HG03457 (cell line): ENCODE measurements around the gene INTS11.

Experiments used
- ATAC-seq: cut with Tn5 transposase; IDR thresholded peaks from one replicate; pipeline ENCODE4 v1.9.1; 2021; ENCODE audit warnings: moderate number of reproducible peaks; ENCODE audit not compliant: unreplicated experiment

The INTS11 gene

DNA sequence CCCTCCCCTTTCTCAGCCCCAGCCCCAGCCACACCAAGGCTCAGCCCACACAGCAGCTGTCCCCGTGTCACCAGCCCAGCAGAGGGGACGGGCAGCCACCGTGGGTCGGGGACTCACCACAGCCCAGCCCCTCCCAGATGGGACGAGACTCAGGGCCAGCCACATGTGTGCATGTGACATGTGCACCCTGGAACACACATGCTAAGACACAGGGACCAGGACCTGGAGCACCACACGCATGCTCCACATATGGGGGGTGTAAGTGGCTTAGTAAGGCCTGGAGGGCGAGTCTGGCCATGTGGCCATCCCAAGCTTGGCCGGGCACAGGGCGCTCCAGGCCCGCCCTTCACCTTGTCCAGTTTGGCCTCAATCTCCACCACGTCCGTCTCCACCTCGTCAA, 20.7 kb downstream of the INTS11 start:
- ATAC-seq: no peak

DNA sequence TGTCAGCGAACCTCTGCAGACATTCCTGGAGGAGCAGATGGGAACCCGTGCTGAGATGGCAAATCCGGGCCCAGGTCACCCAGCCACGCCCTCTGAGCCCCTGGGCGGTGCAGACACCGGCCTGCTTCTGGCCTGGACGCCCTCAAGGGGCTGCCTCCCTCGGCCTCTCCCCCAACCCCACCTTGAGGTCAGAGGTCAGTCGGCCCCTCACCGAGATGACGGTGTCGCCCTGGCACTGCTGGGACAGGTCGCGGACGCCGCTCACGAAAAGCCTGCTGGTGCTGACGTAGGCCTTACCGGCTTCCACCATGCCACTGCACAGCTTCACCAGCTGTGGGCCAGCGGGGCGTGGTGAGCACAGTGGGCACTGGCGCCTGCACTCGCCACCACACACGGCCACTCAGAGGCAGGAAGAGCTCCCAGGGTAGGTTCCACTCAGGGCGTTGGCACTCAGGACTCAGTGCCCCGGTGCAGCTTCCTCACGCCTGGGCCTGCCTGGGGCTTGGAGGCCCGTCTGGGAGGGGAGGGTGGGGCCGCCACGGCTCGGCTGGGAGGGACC, 21.4 kb downstream of the INTS11 start:
- no peak for ATAC-seq

- no peak for ATAC-seq
Measured at GRCh38 chr1:1302006-1302430, 22.4 kb downstream of the INTS11 start.

DNA sequence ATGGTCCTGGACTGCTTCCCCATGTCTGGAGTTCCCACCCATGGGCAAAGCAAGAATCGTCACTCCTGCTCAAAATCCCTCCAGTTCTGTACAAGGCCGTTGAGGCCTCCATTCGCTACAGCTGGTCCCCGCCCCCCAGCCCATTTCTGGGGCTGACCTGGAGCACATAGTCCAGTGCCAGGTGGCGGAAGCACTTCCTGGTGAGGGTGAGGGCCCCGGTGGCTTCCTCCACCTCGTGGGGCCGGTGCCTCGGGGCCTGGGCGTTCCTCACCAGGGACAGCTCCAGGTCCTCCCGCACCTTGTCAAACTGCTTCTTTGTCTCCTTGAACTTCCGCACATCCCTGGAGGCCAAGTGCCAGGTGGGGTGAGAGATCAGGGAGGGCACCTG, 24.1 kb downstream of the INTS11 start:
- ATAC-seq: no peak

- no peak for ATAC-seq
Measured at GRCh38 chr1:1299686-1300351, 24.6 kb downstream of the INTS11 start.

DNA sequence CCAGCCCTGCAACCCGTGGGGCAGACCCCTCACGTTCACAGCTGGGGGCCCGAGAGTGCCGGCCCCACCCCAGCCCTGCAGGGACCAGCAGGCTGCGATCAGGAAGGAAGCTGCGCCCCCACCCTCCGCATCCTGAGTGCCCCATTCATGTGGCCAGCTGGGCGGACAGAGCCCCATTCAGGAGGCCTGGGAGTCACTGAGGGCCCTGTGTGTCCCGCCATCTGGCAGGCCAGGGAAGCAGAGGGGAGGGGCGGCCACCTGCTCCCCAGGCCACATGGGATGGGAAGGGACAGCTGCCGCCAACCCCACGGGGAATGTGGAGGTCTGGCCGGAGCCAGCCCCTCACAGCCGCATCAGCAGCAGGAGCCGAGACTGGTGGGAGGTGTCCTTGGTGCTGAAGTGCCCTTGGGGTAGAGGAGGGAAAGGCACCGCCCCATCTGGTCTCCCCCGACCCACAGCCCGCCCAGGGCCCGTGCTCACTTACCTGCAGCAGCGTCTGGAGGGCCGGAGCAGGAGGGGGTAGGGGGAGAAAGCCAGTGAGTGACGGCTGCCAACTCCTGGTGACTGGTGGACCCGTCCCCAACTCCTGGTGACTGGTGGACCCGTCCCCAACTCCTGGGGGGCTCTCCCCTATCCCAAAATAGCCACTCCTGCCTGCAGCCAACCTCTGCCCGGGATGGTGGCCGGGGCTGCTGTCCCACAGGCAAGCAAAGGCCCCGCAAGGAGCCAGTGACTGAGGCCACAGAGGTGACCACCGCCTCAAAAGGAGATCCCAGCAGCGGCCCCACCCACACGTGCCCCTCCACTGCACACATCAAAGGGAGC, 25.4 kb downstream of the INTS11 start:
- no peak for ATAC-seq

DNA sequence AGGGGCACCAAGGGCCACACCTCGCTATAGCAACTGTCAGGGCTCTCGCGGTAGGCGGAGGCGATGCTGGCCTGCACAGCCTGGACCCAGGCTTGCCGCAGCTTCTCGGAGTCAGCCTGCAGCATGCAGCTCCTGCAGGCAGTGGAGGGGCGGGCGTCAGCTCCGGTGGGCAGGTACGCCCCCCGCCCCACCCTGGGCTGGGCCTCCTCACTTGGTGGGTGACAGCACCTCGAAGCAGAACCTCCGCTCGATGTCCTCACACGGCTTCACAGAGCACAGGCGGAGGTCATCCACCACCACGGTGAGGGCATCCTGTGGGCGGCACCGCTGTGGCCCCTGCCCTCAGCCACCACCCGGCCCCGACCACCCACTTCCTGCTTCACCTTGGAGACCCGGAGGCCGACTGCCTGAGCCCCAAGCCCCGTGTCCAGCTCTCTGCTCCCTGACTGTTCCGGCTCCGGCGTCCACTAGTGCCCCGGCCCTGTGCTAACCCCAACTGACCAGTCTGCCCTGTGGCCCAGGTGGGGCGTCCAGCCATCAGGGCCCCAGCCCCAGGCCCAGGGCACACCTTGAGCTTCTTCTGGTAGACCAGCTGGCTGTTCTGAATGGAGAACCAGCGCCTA, 26.5 kb downstream of the INTS11 start:
- ATAC-seq: no peak

- no peak for ATAC-seq
Measured at GRCh38 chr1:1296070-1297061, 28.1 kb downstream of the INTS11 start.

GRCh38 chr1:1295154-1295923, 29.1 kb downstream of the INTS11 start:
- no peak for ATAC-seq

DNA sequence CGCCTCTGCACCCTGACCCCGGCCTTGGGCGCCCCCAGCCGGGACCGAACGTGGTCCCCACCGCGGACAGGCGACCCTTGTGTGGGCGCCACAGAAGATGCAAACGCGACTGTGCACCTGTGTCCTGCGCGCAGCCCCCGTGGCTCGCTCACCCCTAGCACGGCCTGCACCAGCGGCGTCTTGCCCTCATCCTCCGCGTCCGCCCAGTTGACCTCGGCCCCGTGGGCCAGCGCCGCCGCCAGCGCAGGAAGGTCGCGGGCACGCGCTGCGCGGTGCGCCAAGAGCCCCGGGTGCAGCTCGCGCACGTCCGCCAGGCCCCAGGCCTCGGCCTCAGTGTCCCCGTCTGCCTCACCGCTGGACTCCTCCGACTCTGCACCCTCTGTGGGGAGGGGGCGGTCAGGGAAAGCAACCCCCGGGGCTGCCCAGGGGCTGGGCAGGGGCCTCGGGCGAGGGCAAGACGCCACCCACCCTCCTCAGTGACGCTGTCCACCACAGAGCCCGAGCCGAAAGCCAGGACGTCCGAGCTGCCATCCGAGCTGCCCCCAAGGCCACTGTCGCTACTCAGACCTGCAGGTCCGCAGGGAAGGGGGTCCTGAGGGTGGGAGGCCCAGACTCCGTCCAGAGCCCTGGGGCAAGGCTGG, 30.1 kb downstream of the INTS11 start:
- ATAC-seq: no peak

- no peak for ATAC-seq
Measured at GRCh38 chr1:1293263-1294249, 30.9 kb downstream of the INTS11 start.

GRCh38 chr1:1292851-1293250, 31.6 kb downstream of the INTS11 start:
- ATAC-seq: no peak

DNA sequence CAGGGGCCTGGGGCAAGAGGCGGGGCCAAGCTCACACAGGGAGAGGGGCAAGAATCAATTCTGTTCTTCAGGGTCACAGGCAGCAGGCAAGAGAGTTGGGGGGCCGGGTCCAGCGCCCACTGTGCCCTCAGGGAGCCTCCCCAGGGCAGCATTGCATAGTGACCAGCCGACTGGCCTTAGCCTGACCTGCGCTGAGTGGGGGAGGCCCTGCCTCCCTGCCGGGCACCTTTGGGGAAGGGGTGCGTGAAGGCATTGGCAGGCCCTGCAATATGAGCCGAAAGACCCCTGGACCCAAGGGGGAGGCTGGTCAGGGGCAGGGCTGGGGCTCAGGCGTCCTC, 32.0 kb downstream of the INTS11 start:
- no peak for ATAC-seq

DNA sequence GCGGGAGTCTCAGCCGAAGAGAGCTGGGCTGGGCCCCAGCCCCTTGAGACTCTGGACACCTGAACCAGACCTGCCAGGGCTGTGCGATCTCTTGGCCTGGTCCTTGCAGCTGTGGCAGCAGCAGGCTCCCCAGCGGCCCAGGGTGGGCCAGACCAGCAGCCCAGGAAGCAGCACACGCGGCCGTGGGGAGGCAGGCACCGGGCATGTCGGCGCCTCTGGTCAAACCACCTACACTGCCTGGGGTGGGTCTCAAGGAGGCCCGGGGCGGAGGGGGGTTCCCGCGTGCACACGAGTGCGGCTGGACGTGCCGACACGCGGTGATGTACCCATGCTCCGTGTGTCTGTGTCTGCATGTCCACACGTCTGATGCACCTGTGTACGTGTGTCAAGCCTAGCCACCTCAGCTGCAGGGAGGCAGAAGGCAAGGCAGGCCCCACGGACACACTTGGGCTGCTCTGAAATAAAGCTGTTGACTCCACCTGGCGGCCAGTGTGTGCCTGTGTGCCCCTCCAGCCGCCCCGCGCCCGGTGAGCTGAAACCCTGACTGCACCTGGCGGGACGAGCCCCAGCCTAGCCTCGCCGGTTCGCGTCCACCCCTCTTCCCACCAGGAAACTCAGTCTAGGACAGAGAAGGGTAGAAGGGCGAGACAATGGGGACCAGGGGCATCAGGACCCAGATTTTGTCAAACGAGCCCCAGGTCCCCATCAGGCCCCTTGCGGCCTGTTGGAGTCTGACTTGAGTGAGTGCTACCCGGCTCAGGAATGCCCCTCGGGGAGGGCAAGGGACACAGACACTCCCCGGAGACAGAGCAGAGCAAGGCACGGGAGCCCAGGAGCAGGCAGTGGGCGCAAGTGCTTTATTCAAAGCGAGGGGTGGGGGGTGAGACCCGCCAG, 32.7 kb downstream of the INTS11 start:
- ATAC-seq: no peak

- no peak for ATAC-seq
Measured at GRCh38 chr1:1291023-1291528, 33.4 kb downstream of the INTS11 start.

GRCh38 chr1:1290238-1290731, 34.2 kb downstream of the INTS11 start:
- ATAC-seq: no peak
